ENCODE measurements around the gene PLAAT2. TPM values are rescaled to one million over a fixed set of nuclear protein-coding genes. Genes with fewer than 3 reads are reported as not detected.

PLAAT2 gene
- total RNA-seq, 4 donors from 2014 or later: 4.3 TPM; not detected in 3

GRCh38 chr11:63560506-63561180 is 2.5 kb downstream of the PLAAT2 start:
- 47% methylated on average over 7 of the region's 7 CpGs for WGBS, 2 donors
- H3K4me3 ChIP-seq (ENCODE audit: low read depth, poor library complexity, severe bottlenecking): no peak overlapping the region
- DNase-seq (ENCODE audit: low spot score in 2 of 2): peak in 1 of 2 donors; percentile 84
- intact Hi-C loops (cut with DNase I; ENCODE audit: low total_unique reads): no loop called here
- TF ChIP-seq CTCF (IDR thresholded peaks at IDR 0.05): no peak
- TF ChIP-seq POLR2A (IDR thresholded peaks at IDR 0.05): no peak

- 90 to 95% methylated on average over 7 of the region's 7 CpGs for WGBS, 2 donors
- peak in 1 of 2 donors; percentile 63 for DNase-seq (ENCODE audit: low spot score in 2 of 2)
- no peak for TF ChIP-seq CTCF (IDR thresholded peaks at IDR 0.05)
- TF ChIP-seq POLR2A (IDR thresholded peaks at IDR 0.05): no peak
- no peak overlapping the region for H3K4me3 ChIP-seq (ENCODE audit: low read depth, poor library complexity, severe bottlenecking)
- intact Hi-C loops (cut with DNase I; ENCODE audit: low total_unique reads): no loop called here
These were observed 4.6 kb downstream of the PLAAT2 start for GRCh38 chr11:63558459-63559157.

- TF ChIP-seq POLR2A (IDR thresholded peaks at IDR 0.05): no peak
- TF ChIP-seq CTCF (IDR thresholded peaks at IDR 0.05): no peak
- WGBS, 2 donors: 65 to 75% methylated on average over 7 of the region's 7 CpGs
- intact Hi-C loops (cut with DNase I; ENCODE audit: low total_unique reads): no loop called here
- no peak overlapping the region for H3K4me3 ChIP-seq (ENCODE audit: low read depth, poor library complexity, severe bottlenecking)
- no peak for DNase-seq (ENCODE audit: low spot score in 2 of 2)
These were observed 5.6 kb downstream of the PLAAT2 start for GRCh38 chr11:63557570-63557969.

GRCh38 chr11:63556404-63557013 is 6.7 kb downstream of the PLAAT2 start:
- WGBS, 2 donors: 74 to 75% methylated on average over 7 of the region's 7 CpGs
- intact Hi-C loops (cut with DNase I; ENCODE audit: low total_unique reads): no loop called here
- no peak for TF ChIP-seq POLR2A (IDR thresholded peaks at IDR 0.05)
- TF ChIP-seq CTCF (IDR thresholded peaks at IDR 0.05): no peak
- DNase-seq (ENCODE audit: low spot score in 2 of 2): peak in 1 of 2 donors; percentile 56
- no peak overlapping the region for H3K4me3 ChIP-seq (ENCODE audit: low read depth, poor library complexity, severe bottlenecking)

- peak in 1 of 2 donors; percentile 23 for DNase-seq (ENCODE audit: low spot score in 2 of 2)
- 74 to 75% methylated on average over 4 of the region's 4 CpGs for WGBS, 2 donors
- H3K4me3 ChIP-seq (ENCODE audit: low read depth, poor library complexity, severe bottlenecking): no peak overlapping the region
- TF ChIP-seq POLR2A (IDR thresholded peaks at IDR 0.05): no peak
- no peak for TF ChIP-seq CTCF (IDR thresholded peaks at IDR 0.05)
- intact Hi-C loops (cut with DNase I; ENCODE audit: low total_unique reads): no loop called here
These were observed 8.3 kb downstream of the PLAAT2 start for GRCh38 chr11:63554877-63555223.
